Measurements from ENCODE around the gene WARS2.

Gene WARS2

DNA sequence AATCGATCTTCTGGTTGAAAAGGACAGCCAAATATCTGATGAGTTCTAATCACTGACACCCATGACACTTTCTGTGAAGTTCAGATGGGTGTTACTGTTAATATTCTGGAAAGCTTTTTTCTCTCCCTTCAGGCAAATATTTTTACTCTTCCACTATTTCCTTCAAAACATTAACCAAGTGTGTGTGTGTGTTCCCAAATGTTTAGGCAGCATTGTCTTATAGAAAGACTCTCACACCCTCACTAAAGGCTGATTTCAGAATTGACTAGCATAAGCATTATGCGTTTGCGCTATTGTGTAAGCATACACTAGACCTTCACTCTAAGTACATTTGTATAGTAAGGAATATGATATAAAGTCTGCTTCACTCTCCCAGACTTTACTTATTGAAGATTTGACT is 24.7 kb downstream of the WARS2 start:
- Histone ChIP-seq H3K36me3 (ENCODE audit: control insufficient read depth in 1 of 2, insufficient read depth in 2 of 2, low read length in 2 of 2) (no peaks in the 10 kb centered on the region), H3K9me3 (ENCODE audit: control insufficient read depth in 1 of 2, low read length in 2 of 2) (no peaks in the 10 kb centered on the region), H3K4me1 (ENCODE audit: control insufficient read depth in 1 of 2, insufficient read depth in 2 of 2, low read length in 2 of 2) (peaks cover 0 to 10% of the 10 kb centered on the region in 2 donors)

DNA sequence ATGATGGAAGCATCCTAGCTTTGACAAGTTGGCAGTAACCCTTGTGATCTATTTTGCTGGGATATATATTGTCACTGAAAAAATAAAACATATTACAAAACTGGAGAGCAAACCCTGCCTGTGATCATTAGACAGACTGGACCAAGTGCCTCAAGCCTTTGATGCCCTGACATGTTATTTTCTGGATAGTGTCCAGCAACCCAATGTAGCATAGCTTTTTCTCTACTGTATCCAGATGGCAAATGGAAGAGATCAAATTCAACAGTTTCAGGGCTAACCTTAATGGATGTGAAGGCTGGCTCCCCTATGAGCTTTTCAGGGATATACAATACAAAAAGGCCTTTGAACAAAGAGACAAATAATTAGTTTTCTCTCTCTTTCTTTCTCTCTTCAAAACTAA is 25.1 kb downstream of the WARS2 start:
- peaks cover 0 to 10% of the 10 kb centered on the region in 2 donors for H3K4me1 ChIP-seq (ENCODE audit: control insufficient read depth in 1 of 2, insufficient read depth in 2 of 2, low read length in 2 of 2)

More for the DNA sequence above, 24.7 kb downstream of the WARS2 start:
- no peak overlapping the region for H3K27ac ChIP-seq (ENCODE audit: low read depth, low read length)
- H3K9ac ChIP-seq (ENCODE audit: low read depth in 1 of 2, low read length in 2 of 2): no peak overlapping the region
- no peaks in the 10 kb centered on the region for H3K27me3 ChIP-seq (ENCODE audit: control insufficient read depth in 1 of 2, insufficient read depth in 2 of 2, low read length in 2 of 2)
- H3K4me3 ChIP-seq (ENCODE audit: low read depth in 1 of 2, low read length in 2 of 2): no peak overlapping the region

GRCh38 chr1:119114786-119115185 is 25.7 kb downstream of the WARS2 start:
- no peak overlapping the region for H3K4me3 ChIP-seq (ENCODE audit: low read depth in 1 of 2, low read length in 2 of 2)
- H3K9ac ChIP-seq (ENCODE audit: low read depth in 1 of 2, low read length in 2 of 2): no peak overlapping the region
- H3K27me3 ChIP-seq (ENCODE audit: control insufficient read depth in 1 of 2, insufficient read depth in 2 of 2, low read length in 2 of 2): no peaks in the 10 kb centered on the region
- H3K4me1 ChIP-seq (ENCODE audit: control insufficient read depth in 1 of 2, insufficient read depth in 2 of 2, low read length in 2 of 2): peaks cover 0 to 10% of the 10 kb centered on the region in 2 donors
- H3K36me3 ChIP-seq (ENCODE audit: control insufficient read depth in 1 of 2, insufficient read depth in 2 of 2, low read length in 2 of 2): no peaks in the 10 kb centered on the region
- H3K9me3 ChIP-seq (ENCODE audit: control insufficient read depth in 1 of 2, low read length in 2 of 2): no peaks in the 10 kb centered on the region
- H3K27ac ChIP-seq (ENCODE audit: low read depth, low read length): no peak overlapping the region

More for the DNA sequence above, 25.1 kb downstream of the WARS2 start:
- Histone ChIP-seq H3K27me3 (ENCODE audit: control insufficient read depth in 1 of 2, insufficient read depth in 2 of 2, low read length in 2 of 2) (no peaks in the 10 kb centered on the region), H3K4me3 (ENCODE audit: low read depth in 1 of 2, low read length in 2 of 2) (no peak overlapping the region), H3K36me3 (ENCODE audit: control insufficient read depth in 1 of 2, insufficient read depth in 2 of 2, low read length in 2 of 2) (no peaks in the 10 kb centered on the region), H3K9ac (ENCODE audit: low read depth in 1 of 2, low read length in 2 of 2) (no peak overlapping the region), H3K27ac (ENCODE audit: low read depth, low read length) (no peak overlapping the region), H3K9me3 (ENCODE audit: control insufficient read depth in 1 of 2, low read length in 2 of 2) (no peaks in the 10 kb centered on the region)

DNA sequence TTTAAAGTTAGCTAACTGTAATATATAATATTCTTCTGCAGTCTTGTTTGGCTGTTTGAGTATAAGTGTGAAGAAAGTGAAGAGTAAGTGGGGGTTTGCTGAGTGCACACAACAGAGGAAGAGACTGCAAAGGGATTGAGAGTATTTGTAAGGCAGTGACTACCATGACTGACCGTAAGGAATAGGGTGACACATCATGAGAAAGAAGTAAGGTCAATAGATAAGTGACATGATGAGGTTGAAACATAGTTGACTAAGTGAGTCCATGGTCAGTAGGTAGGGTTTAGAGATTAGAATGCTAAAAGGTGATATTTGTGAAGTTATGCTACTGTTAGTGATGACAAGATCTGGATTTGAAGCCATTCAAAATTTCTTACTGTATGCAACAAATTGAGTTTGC is 27.7 kb downstream of the WARS2 start:
- no peaks in the 10 kb centered on the region for H3K36me3 ChIP-seq (ENCODE audit: control insufficient read depth in 1 of 2, insufficient read depth in 2 of 2, low read length in 2 of 2)
- H3K9ac ChIP-seq (ENCODE audit: low read depth in 1 of 2, low read length in 2 of 2): no peak overlapping the region
- no peak overlapping the region for H3K4me3 ChIP-seq (ENCODE audit: low read depth in 1 of 2, low read length in 2 of 2)
- H3K27me3 ChIP-seq (ENCODE audit: control insufficient read depth in 1 of 2, insufficient read depth in 2 of 2, low read length in 2 of 2): no peaks in the 10 kb centered on the region
- no peak overlapping the region for H3K27ac ChIP-seq (ENCODE audit: low read depth, low read length)
- peaks cover 0 to 10% of the 10 kb centered on the region in 2 donors for H3K4me1 ChIP-seq (ENCODE audit: control insufficient read depth in 1 of 2, insufficient read depth in 2 of 2, low read length in 2 of 2)
- no peaks in the 10 kb centered on the region for H3K9me3 ChIP-seq (ENCODE audit: control insufficient read depth in 1 of 2, low read length in 2 of 2)

DNA sequence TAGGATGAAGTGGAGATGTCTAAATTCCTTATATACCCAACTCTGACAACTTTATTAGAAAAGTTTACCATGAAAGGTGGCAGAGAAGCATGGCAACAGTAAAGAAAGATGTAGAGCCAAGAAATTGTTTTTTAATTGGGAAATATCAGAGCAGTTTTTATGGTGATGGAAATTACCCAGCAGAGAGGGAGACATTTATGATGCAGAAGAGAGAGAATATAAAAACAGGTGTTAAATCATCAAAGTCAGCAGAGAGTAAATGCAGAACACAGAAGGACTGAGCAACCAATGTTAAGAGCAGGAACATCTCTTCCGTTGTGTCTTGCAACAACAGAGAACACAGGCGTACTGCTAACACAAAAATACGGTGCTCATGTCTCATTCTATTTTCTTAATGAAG is 28.2 kb downstream of the WARS2 start:
- Histone ChIP-seq H3K36me3 (ENCODE audit: control insufficient read depth in 1 of 2, insufficient read depth in 2 of 2, low read length in 2 of 2) (no peaks in the 10 kb centered on the region), H3K27ac (ENCODE audit: low read depth, low read length) (no peak overlapping the region), H3K27me3 (ENCODE audit: control insufficient read depth in 1 of 2, insufficient read depth in 2 of 2, low read length in 2 of 2) (no peaks in the 10 kb centered on the region), H3K4me1 (ENCODE audit: control insufficient read depth in 1 of 2, insufficient read depth in 2 of 2, low read length in 2 of 2) (peaks cover 0 to 10% of the 10 kb centered on the region in 2 donors), H3K4me3 (ENCODE audit: low read depth in 1 of 2, low read length in 2 of 2) (no peak overlapping the region), H3K9me3 (ENCODE audit: control insufficient read depth in 1 of 2, low read length in 2 of 2) (no peaks in the 10 kb centered on the region), H3K9ac (ENCODE audit: low read depth in 1 of 2, low read length in 2 of 2) (no peak overlapping the region)

DNA sequence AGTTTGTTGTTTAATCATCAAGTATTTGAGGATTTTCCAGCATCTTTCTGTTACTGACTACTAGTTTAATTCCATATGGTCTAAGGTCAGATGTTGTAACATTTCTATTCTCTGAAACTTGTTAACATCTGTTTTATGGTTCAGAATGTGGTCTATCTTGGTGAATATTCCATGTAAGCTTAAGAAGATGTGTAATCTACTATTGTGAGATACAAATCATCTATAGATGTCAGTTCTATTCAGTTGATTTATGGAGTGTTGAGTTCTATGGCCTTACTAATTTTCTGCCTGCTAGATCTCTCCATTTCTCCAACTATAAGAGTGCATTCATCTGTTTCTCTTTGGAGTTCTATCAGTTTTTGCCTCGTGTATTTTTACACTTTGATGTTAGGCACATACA is 31.5 kb downstream of the WARS2 start:
- Histone ChIP-seq H3K27me3 (ENCODE audit: control insufficient read depth in 1 of 2, insufficient read depth in 2 of 2, low read length in 2 of 2) (no peaks in the 10 kb centered on the region), H3K27ac (ENCODE audit: low read depth, low read length) (no peak overlapping the region), H3K9me3 (ENCODE audit: control insufficient read depth in 1 of 2, low read length in 2 of 2) (no peaks in the 10 kb centered on the region), H3K9ac (ENCODE audit: low read depth in 1 of 2, low read length in 2 of 2) (no peak overlapping the region), H3K4me1 (ENCODE audit: control insufficient read depth in 1 of 2, insufficient read depth in 2 of 2, low read length in 2 of 2) (peaks cover 0 to under 1% of the 10 kb centered on the region in 2 donors), H3K4me3 (ENCODE audit: low read depth in 1 of 2, low read length in 2 of 2) (no peak overlapping the region), H3K36me3 (ENCODE audit: control insufficient read depth in 1 of 2, insufficient read depth in 2 of 2, low read length in 2 of 2) (no peaks in the 10 kb centered on the region)

GRCh38 chr1:119103764-119104163 is 36.7 kb downstream of the WARS2 start:
- Histone ChIP-seq H3K9ac (ENCODE audit: low read depth in 1 of 2, low read length in 2 of 2) (no peak overlapping the region), H3K9me3 (ENCODE audit: control insufficient read depth in 1 of 2, low read length in 2 of 2) (no peaks in the 10 kb centered on the region)

DNA sequence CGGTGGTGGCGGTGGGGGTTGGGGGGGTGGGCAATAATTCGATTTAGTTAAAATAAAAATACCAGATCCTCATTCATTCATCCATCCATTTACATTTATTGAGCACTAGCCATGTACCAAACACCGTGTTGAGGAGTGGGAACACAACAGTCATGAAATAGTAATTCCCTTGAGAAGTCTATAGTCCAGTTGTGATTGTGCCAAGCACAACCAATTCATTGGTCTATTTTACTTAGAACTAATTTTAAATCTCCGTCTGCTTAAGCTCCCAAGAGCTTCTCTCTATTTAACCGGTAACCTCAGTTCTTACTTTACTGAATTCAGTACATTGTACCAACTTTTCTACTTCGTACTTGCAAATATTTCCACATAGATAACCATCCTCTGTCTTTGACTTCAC is 38.4 kb downstream of the WARS2 start:
- H3K36me3 ChIP-seq (ENCODE audit: control insufficient read depth in 1 of 2, insufficient read depth in 2 of 2, low read length in 2 of 2): no peaks in the 10 kb centered on the region
- no peaks in the 10 kb centered on the region for H3K4me1 ChIP-seq (ENCODE audit: control insufficient read depth in 1 of 2, insufficient read depth in 2 of 2, low read length in 2 of 2)
- no peak overlapping the region for H3K27ac ChIP-seq (ENCODE audit: low read depth, low read length)
- H3K9me3 ChIP-seq (ENCODE audit: control insufficient read depth in 1 of 2, low read length in 2 of 2): no peaks in the 10 kb centered on the region
- H3K9ac ChIP-seq (ENCODE audit: low read depth in 1 of 2, low read length in 2 of 2): no peak overlapping the region
- H3K27me3 ChIP-seq (ENCODE audit: control insufficient read depth in 1 of 2, insufficient read depth in 2 of 2, low read length in 2 of 2): no peaks in the 10 kb centered on the region
- no peak overlapping the region for H3K4me3 ChIP-seq (ENCODE audit: low read depth in 1 of 2, low read length in 2 of 2)

More at GRCh38 chr1:119103764-119104163, 36.7 kb downstream of the WARS2 start:
- Histone ChIP-seq H3K27ac (ENCODE audit: low read depth, low read length) (no peak overlapping the region), H3K4me1 (ENCODE audit: control insufficient read depth in 1 of 2, insufficient read depth in 2 of 2, low read length in 2 of 2) (no peaks in the 10 kb centered on the region), H3K36me3 (ENCODE audit: control insufficient read depth in 1 of 2, insufficient read depth in 2 of 2, low read length in 2 of 2) (no peaks in the 10 kb centered on the region), H3K27me3 (ENCODE audit: control insufficient read depth in 1 of 2, insufficient read depth in 2 of 2, low read length in 2 of 2) (no peaks in the 10 kb centered on the region), H3K4me3 (ENCODE audit: low read depth in 1 of 2, low read length in 2 of 2) (no peak overlapping the region)

- Histone ChIP-seq H3K27ac (ENCODE audit: low read depth, low read length) (no peak overlapping the region), H3K4me3 (ENCODE audit: low read depth in 1 of 2, low read length in 2 of 2) (no peak overlapping the region), H3K9me3 (ENCODE audit: control insufficient read depth in 1 of 2, low read length in 2 of 2) (no peaks in the 10 kb centered on the region), H3K36me3 (ENCODE audit: control insufficient read depth in 1 of 2, insufficient read depth in 2 of 2, low read length in 2 of 2) (no peaks in the 10 kb centered on the region), H3K9ac (ENCODE audit: low read depth in 1 of 2, low read length in 2 of 2) (no peak overlapping the region), H3K27me3 (ENCODE audit: control insufficient read depth in 1 of 2, insufficient read depth in 2 of 2, low read length in 2 of 2) (no peaks in the 10 kb centered on the region), H3K4me1 (ENCODE audit: control insufficient read depth in 1 of 2, insufficient read depth in 2 of 2, low read length in 2 of 2) (no peaks in the 10 kb centered on the region)
Observed at GRCh38 chr1:119101563-119101962, 38.9 kb downstream of the WARS2 start.

DNA sequence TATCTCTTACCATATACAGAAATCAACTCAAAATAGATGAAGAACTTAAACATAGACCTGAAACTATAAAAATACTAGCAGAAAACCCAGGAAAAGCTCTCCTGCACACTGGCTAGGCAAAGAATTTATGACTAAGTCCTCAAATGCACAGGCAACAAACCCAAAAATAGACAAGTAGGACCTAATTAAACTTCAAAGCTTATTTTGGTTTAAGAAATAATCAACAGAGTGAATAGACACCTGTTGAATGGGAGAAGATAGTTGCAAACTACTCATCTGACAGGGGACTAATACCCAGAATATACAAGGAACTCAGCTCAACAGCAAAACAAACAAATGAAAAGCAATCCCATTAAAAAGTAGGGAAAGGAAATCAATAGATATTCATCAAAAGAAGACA is 40.7 kb downstream of the WARS2 start:
- Histone ChIP-seq H3K4me1 (ENCODE audit: control insufficient read depth in 1 of 2, insufficient read depth in 2 of 2, low read length in 2 of 2) (no peaks in the 10 kb centered on the region), H3K36me3 (ENCODE audit: control insufficient read depth in 1 of 2, insufficient read depth in 2 of 2, low read length in 2 of 2) (no peaks in the 10 kb centered on the region), H3K27ac (ENCODE audit: low read depth, low read length) (no peak overlapping the region), H3K9me3 (ENCODE audit: control insufficient read depth in 1 of 2, low read length in 2 of 2) (no peaks in the 10 kb centered on the region), H3K9ac (ENCODE audit: low read depth in 1 of 2, low read length in 2 of 2) (no peak overlapping the region), H3K4me3 (ENCODE audit: low read depth in 1 of 2, low read length in 2 of 2) (no peak overlapping the region), H3K27me3 (ENCODE audit: control insufficient read depth in 1 of 2, insufficient read depth in 2 of 2, low read length in 2 of 2) (no peaks in the 10 kb centered on the region)

DNA sequence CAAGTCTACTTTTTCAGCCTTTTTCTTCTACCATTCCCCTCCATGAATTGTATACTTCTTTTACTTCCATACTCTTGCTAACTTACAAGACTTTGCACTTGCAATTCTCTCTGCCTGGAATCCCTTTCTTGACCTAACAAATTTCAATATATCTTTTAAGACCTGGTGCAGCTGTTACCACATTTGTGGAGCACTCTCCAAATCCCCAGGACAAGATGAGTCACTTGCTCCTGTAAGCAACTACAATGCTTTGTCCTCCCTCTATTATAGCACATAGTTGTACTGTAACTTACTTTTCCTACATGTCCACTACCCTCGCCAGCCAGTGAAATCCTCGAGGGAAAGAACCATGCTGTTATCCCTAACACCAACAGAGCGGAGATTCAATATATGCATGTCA is 43.1 kb downstream of the WARS2 start:
- Histone ChIP-seq H3K4me3 (ENCODE audit: low read depth in 1 of 2, low read length in 2 of 2) (no peak overlapping the region), H3K9me3 (ENCODE audit: control insufficient read depth in 1 of 2, low read length in 2 of 2) (no peaks in the 10 kb centered on the region), H3K27me3 (ENCODE audit: control insufficient read depth in 1 of 2, insufficient read depth in 2 of 2, low read length in 2 of 2) (no peaks in the 10 kb centered on the region), H3K4me1 (ENCODE audit: control insufficient read depth in 1 of 2, insufficient read depth in 2 of 2, low read length in 2 of 2) (peaks cover 0 to 6% of the 10 kb centered on the region in 2 donors), H3K9ac (ENCODE audit: low read depth in 1 of 2, low read length in 2 of 2) (no peak overlapping the region), H3K27ac (ENCODE audit: low read depth, low read length) (no peak overlapping the region), H3K36me3 (ENCODE audit: control insufficient read depth in 1 of 2, insufficient read depth in 2 of 2, low read length in 2 of 2) (no peaks in the 10 kb centered on the region)
